Measurements from ENCODE around the gene PFKFB2. TPM values are rescaled to one million over a fixed set of nuclear protein-coding genes. Genes with fewer than 3 reads are reported as not detected.

The PFKFB2 gene
- total RNA-seq, 1 donor: 14.5 TPM

DNA sequence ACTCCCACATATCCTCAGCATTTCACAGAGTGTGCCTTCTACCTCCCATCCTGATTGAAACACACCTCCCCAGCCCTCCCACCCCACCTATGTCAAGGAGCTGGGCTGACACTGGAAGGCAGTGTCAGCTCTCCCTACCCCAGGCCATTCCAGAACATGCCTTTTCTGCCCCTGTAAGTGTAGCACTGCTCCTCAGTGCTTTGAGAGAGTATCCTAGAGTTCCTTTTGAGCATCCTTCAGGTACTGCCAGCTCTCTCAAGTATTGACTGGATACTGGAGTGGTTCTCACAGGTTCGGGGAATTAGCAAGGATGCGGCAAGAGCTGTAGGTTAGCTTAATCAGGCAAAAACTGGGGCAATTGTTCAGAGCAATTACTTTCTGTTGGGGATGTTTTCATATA is 42.3 kb upstream of the PFKFB2 start:
- Histone ChIP-seq H3K4me1 (ENCODE audit: insufficient read depth, low read length) (peaks cover 13% of the 10 kb centered on the region), H3K9me3 (ENCODE audit: low read depth, low read length) (no peaks in the 10 kb centered on the region), H3K27me3 (ENCODE audit: insufficient read depth, low read length) (no peaks in the 10 kb centered on the region), H4K20me1 (ENCODE audit: insufficient read depth, low read length) (no peaks in the 10 kb centered on the region), H3K4me2 (ENCODE audit: insufficient read depth, low read length) (no peak overlapping the region), H3K36me3 (ENCODE audit: insufficient read depth, low read length) (no peaks in the 10 kb centered on the region), H3K27ac (ENCODE audit: low read depth, low read length) (no peak overlapping the region), H3K79me2 (ENCODE audit: insufficient read depth, low read length) (no peaks in the 10 kb centered on the region), H2AFZ (ENCODE audit: low read length) (no peak overlapping the region), H3K4me3 (ENCODE audit: insufficient read depth, low read length) (no peak overlapping the region)
- no peak for DNase-seq (ENCODE audit: insufficient read length, low spot score, missing footprints)
- TF ChIP-seq CTCF (IDR thresholded peaks at IDR 0.05; ENCODE audit: extremely low read depth, low read depth, low read length): no peak

- H3K4me1 ChIP-seq (ENCODE audit: insufficient read depth, low read length): peaks cover 5% of the 10 kb centered on the region
- H3K9me3 ChIP-seq (ENCODE audit: low read depth, low read length): no peaks in the 10 kb centered on the region
- H3K79me2 ChIP-seq (ENCODE audit: insufficient read depth, low read length): no peaks in the 10 kb centered on the region
- H3K27ac ChIP-seq (ENCODE audit: low read depth, low read length): no peak overlapping the region
- no peaks in the 10 kb centered on the region for H4K20me1 ChIP-seq (ENCODE audit: insufficient read depth, low read length)
- H3K4me3 ChIP-seq (ENCODE audit: insufficient read depth, low read length): no peak overlapping the region
- H3K36me3 ChIP-seq (ENCODE audit: insufficient read depth, low read length): no peaks in the 10 kb centered on the region
- H3K4me2 ChIP-seq (ENCODE audit: insufficient read depth, low read length): no peak overlapping the region
- TF ChIP-seq CTCF (IDR thresholded peaks at IDR 0.05; ENCODE audit: extremely low read depth, low read depth, low read length): no peak
- no peaks in the 10 kb centered on the region for H3K27me3 ChIP-seq (ENCODE audit: insufficient read depth, low read length)
- H2AFZ ChIP-seq (ENCODE audit: low read length): no peak overlapping the region
- no peak for DNase-seq (ENCODE audit: insufficient read length, low spot score, missing footprints)
Observed at GRCh38 chr1:207013321-207014085, 39.6 kb upstream of the PFKFB2 start.

DNA sequence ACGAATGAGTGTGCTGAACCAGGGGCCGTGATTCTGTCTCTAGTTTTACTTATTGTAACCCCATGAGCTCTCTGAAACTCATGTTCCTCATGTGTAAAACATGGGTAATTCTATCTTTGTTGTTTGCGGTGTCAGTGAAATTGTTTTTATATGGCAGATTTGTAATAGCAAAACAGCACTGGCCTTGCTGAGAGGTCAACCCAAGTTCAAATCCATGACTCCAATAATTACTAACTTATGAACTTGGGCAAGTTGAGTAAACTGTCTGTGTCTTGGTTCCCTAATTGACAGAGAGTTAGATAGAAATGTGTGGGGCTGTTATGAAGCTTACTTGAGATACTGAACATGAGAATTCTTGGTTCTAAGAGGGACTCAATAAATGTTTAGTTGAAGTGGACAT is 38.3 kb upstream of the PFKFB2 start:
- TF ChIP-seq CTCF (IDR thresholded peaks at IDR 0.05; ENCODE audit: extremely low read depth, low read depth, low read length): no peak
- no peak overlapping the region for H3K27ac ChIP-seq (ENCODE audit: low read depth, low read length)
- no peaks in the 10 kb centered on the region for H4K20me1 ChIP-seq (ENCODE audit: insufficient read depth, low read length)
- no peaks in the 10 kb centered on the region for H3K79me2 ChIP-seq (ENCODE audit: insufficient read depth, low read length)
- H3K9me3 ChIP-seq (ENCODE audit: low read depth, low read length): no peaks in the 10 kb centered on the region
- H3K4me1 ChIP-seq (ENCODE audit: insufficient read depth, low read length): peaks cover 5% of the 10 kb centered on the region
- H2AFZ ChIP-seq (ENCODE audit: low read length): no peak overlapping the region
- H3K27me3 ChIP-seq (ENCODE audit: insufficient read depth, low read length): no peaks in the 10 kb centered on the region
- DNase-seq (ENCODE audit: insufficient read length, low spot score, missing footprints): no peak
- no peak overlapping the region for H3K4me3 ChIP-seq (ENCODE audit: insufficient read depth, low read length)
- no peak overlapping the region for H3K4me2 ChIP-seq (ENCODE audit: insufficient read depth, low read length)
- no peaks in the 10 kb centered on the region for H3K36me3 ChIP-seq (ENCODE audit: insufficient read depth, low read length)

- no peaks in the 10 kb centered on the region for H3K9me3 ChIP-seq (ENCODE audit: low read depth, low read length)
- no peaks in the 10 kb centered on the region for H3K36me3 ChIP-seq (ENCODE audit: insufficient read depth, low read length)
- no peak overlapping the region for H3K27ac ChIP-seq (ENCODE audit: low read depth, low read length)
- no peak overlapping the region for H3K4me3 ChIP-seq (ENCODE audit: insufficient read depth, low read length)
- H3K27me3 ChIP-seq (ENCODE audit: insufficient read depth, low read length): no peaks in the 10 kb centered on the region
- DNase-seq (ENCODE audit: insufficient read length, low spot score, missing footprints): no peak
- no peaks in the 10 kb centered on the region for H4K20me1 ChIP-seq (ENCODE audit: insufficient read depth, low read length)
- no peak overlapping the region for H3K4me2 ChIP-seq (ENCODE audit: insufficient read depth, low read length)
- H3K79me2 ChIP-seq (ENCODE audit: insufficient read depth, low read length): no peaks in the 10 kb centered on the region
- TF ChIP-seq CTCF (IDR thresholded peaks at IDR 0.05; ENCODE audit: extremely low read depth, low read depth, low read length): no peak
- peaks cover 12% of the 10 kb centered on the region for H3K4me1 ChIP-seq (ENCODE audit: insufficient read depth, low read length)
- no peak overlapping the region for H2AFZ ChIP-seq (ENCODE audit: low read length)
Observed at GRCh38 chr1:207015791-207016190, 37.3 kb upstream of the PFKFB2 start.
